HG03103 (cell line): ENCODE data around the gene MYH8.

Experiments
- ATAC-seq: cut with Tn5 transposase; IDR thresholded peaks from one replicate; pipeline ENCODE4 v1.9.1; 2021; ENCODE audit warnings: low read depth; ENCODE audit not compliant: unreplicated experiment

The MYH8 gene

DNA sequence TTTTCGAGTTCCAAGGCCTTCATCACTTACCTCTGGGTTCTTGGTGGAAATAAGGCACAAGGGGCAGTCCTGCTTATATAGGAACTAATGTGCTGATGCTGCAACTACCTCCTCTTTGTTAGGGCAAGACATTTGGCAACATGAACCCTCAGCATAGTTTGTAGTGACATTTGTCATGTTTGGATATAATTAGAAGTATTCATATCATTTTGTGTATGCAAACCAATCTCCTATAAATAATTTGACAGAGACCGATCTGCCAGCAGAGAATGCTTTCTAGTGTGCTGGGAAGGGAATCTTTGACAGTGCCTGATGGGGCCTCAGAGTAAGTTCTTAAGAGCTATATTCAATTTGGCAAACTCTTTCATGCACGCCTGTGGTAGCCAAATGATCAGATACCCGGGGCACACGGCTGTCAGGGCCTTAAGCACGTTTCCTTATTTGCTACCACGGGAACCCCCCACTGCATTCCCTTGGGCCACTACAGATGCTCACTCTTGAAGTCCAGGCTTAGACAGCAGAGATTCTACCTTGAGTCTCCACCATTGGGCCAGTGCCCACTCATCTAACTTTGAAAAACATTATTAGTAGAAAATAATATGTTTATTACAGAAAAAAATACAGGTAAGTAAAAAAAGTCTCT is at the start of gene MYH8:
TSS of gene MYH8 (minus strand) at position 51 of the 643 bp plus-strand sequence. CDS start 1,723 bp downstream, outside the sequence.
- no peak for ATAC-seq

DNA sequence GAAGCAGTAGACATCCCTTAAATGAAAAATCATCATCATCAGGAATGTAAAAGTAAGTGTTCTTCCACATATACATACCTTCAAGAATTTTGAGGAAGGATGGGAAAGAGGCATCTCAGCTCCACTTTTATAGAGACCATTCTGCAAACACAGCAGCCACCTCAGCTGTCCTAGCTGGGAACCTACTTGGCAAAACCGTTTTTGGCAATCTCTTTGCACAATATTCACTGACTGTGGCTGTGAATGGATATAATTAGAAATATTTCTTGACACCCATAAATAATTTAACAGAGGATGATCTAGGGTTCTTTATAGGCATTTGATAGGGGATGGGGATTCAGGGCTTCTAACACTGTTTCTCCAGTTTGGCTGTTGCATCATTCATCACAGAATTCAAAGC is 47.7 kb upstream of the MYH8 start, which contains the start of gene MYH4:
TSS of gene MYH4 (minus strand) at position 101 of the 400 bp plus-strand sequence. CDS start 2,814 bp downstream, outside the sequence.
- ATAC-seq: no peak

GRCh38 chr17:10463402-10463801 is 41.7 kb upstream of the MYH8 start:
- no peak for ATAC-seq

- no peak for ATAC-seq
Observed at GRCh38 chr17:10460062-10460461, 38.3 kb upstream of the MYH8 start.

GRCh38 chr17:10458701-10459100 is 37.0 kb upstream of the MYH8 start:
- no peak for ATAC-seq

- no peak for ATAC-seq
Observed at GRCh38 chr17:10457952-10458351, 36.2 kb upstream of the MYH8 start.

DNA sequence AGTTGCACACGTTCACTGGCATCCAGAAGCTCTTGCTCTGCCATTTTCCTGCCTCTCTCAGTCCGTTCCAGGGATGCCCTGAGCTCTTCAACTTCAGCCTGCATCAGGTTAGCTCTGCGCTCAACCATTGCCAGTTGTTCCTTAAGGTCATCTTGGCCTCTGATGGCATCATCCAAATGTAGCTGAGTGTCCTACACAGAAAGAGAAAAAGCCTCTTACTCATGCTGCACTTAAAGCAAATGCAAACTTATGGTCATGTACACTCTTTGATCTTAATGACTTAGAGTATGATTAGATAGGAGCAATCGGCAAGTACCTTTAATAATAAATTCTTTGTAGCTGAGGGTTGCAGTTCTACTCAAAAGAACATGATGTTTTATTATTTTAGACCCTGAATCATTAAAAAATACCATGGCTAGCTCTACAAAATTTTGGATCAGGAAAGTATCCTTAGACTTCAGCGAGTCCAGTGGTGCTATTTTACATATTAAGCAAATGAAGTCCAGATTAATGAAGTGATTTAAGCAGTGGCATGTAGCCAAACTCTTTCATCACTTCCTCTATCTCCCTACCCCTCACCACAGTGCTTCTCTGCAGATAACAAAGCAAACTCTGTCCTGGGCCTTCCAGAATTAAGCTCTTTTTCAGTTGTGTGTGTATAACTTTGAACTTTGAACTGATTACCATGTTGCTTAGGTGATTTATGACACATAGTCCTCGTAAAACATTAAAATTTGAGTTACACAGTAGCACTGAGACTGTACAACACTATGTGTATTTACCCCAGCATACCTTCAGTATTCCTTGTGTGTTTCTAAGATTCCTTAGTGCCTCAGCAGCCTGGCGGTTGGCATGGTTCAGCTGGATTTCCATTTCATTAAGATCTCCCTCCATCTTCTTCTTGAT is 25.5 kb upstream of the MYH8 start:
- ATAC-seq: no peak

GRCh38 chr17:10439816-10440215 is 18.1 kb upstream of the MYH8 start:
- no peak for ATAC-seq

DNA sequence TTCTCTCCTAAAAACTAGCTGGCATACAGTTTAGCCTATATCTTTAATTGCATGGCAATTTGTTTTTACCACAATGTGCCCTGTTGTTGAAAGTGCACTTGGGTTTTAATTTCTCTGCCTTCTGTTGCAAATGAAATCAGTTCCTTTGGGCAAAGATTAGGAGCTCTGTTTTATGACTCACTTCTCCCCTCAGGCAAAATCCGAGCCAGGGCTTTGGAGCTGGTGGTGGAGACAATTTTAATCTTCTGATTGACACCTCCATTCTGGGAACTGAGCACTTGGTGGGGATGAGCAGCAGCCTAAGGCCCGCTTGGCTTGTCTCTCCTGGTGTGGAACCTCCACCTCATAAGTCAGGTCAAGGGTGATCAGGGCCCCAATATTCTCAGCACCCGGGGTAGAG is 13.3 kb upstream of the MYH8 start:
- ATAC-seq: no peak

DNA sequence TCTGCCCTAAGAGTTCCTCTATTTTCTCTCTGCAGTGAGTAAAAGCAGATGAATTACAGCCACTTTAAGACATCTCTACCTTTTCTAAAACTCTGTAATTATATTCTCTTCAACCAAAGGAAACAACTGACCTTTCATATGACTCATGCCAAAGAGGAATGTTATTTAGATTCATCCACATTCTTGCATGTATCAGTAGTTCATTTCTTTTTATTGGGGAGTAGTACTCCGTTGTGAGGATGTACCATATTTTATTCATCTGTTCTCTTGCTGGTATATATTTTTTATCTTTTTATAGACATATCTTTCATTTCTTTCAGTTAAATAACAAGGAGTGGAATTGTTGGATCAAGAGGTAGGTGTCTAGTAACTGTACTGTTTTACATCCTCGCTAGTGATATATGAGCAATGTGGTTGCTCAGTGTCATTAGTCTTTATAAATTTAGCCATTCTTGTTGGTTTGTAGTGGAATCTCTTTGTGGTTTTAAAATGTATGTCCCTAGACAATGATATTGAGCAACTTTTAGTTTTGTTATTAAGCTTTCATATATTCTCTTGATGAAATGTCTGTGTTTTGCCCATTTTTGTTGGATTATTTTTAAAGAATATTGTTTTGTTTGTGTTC is 7.8 kb upstream of the MYH8 start:
- ATAC-seq: no peak

- ATAC-seq: no peak
Observed at GRCh38 chr17:10428781-10429180, 7.0 kb upstream of the MYH8 start.

DNA sequence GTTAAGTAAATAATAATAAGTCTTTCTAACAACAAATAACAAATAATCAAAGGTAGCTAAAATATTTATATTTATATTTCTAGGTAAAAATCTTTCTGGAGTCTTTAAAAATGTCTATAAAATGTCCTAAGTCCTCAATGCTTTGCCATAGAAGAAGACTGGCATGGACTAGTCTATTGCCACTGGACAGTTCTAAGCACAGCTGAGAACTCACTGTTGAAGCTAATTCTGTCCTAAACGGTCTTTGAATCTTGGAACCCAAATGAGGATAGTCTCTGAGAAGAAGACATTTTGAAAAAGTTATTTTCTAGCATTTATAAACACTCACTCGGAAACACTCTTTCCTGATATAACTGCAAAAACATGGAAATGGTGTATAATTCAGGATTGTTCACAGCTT is 539 bp downstream of the MYH8 start:
- ATAC-seq: no peak

- ATAC-seq: no peak
Observed at GRCh38 chr17:10420811-10421210, 939 bp downstream of the MYH8 start.

DNA sequence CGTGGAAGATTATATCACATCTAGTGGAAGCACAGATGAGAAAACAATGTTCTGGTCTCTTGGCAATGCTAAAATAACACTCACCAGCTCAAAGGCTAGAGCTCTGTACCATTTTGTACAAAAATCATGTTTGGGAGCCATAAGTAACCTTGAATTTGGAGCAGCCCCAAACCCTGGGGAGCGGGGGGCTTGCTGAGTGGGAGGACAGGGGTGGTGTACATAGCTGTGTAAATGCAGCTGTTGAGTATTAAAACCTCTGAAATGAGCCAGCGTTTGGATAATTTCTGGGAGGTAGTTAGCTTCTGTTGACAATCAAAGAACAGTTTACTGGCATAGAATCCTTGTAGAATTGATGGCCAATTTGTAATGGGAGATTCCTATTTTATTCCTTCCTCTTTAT is 4.3 kb downstream of the MYH8 start:
- no peak for ATAC-seq

- ATAC-seq: no peak
Observed at GRCh38 chr17:10415161-10415560, 6.6 kb downstream of the MYH8 start.

GRCh38 chr17:10403589-10403988 is 18.2 kb downstream of the MYH8 start:
- ATAC-seq: no peak

GRCh38 chr17:10398352-10398751 is 23.4 kb downstream of the MYH8 start:
- ATAC-seq: no peak

- ATAC-seq: no peak
Observed at GRCh38 chr17:10396524-10397163, 25.1 kb downstream of the MYH8 start.

DNA sequence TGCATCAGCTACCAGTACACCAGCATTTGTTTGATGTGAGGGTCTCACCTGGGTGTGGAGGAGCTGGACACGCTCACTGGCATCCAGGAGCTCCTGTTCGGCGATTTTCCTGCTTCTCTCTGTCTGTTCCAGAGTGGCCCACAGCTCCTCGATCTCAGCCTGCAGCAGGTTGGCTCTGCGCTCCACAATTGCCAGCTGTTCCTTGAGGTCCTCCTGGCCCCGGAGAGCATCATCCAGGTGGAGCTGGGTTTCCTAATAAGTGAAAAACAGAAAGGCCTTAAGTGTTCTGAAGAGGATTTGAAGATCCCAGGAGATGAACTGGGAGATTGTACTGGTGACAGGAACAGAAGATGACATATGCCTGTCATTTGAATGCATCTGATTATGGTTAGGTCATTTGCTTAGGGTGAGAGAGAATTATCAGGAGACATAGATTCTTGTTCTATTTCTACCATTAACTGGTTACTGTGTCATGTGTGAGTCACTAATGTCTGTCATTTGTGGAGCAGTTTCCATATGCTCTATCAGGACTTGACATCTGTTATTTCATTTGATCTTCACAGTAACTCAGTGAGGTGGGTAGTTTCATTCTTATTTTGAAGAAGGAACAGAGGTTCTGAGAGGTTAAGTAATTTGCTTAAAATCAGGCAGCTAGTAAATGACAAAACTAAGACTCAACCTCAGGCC is 27.4 kb downstream of the MYH8 start:
- ATAC-seq: no peak

DNA sequence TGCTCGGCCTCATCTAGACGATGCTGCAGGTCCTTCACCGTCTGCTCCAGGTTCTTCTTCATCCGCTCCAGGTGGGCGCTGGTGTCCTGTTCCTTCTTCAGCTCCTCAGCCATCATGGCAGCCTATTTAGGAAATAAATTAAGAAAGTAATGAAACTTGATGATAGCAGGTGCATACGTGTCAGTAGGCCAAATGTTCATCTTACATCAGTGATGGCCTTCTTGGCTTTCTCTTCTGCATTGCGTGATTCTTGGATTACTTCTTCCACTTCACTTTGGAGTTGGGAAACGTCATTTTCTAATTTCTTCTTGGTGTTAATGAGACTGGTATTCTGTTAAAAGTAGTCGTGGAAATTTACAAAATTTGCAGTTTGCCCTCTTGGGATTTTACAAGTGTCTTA is 28.9 kb downstream of the MYH8 start:
- no peak for ATAC-seq
